Stomach (tissue), 4 donors: ENCODE results near the gene RSRC2.

ENCODE experiments used
- EP300 ChIP-seq: sonication (generic); formaldehyde crosslinking; IDR thresholded peaks from one replicate; pipeline ENCODE4 v1.6.1; 2017; ENCODE audit warnings: antibody characterized with exemption
- POLR2A ChIP-seq, 4 donors: fragments of 450-650 bp; IDR thresholded peaks; one replicate each; pipeline ENCODE4 v1.6.1; 2016; ENCODE audit warnings: antibody characterized with exemption in 4 of 4, control low read depth in 2 of 4, mild to moderate bottlenecking in 1 of 4, moderate library complexity in 1 of 4

GRCh38 chr12:122500685-122501488 is 25.8 kb downstream of the RSRC2 start, which contains the start of gene ZCCHC8:
- TF ChIP-seq EP300, result no peak
- TF ChIP-seq POLR2A (IDR thresholded peaks at IDR 0.05), result peak in 2 of 4 donors; percentile 94 to 95
